ENCODE data around the gene WWC2. TPM values are rescaled to one million over a fixed set of nuclear protein-coding genes. Genes with fewer than 3 reads are reported as not detected.

The WWC2 gene
- total and polyA plus RNA-seq, 9 donors, result 9.4 to 43.0 (median 32.5) TPM

DNA sequence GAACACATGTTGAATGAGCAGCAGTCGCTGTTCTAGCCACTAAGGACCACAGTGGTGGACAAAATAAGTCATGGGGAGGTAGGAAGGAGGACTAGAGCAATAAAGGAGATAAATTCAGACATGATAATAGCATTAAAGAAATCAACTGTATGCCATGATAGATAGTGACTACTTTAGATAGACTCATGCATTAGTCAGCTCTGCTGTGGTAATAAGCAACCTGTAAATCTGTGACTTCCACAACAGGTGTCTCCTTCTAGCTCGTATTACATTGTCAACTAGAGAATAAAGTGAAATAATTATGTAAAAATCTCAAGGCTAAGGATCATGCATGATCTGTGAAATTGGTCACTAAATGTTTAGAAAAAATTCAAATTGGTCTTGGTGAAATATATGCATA, 77.9 kb downstream of the WWC2 start:
- DNase-seq, result no peak
- Histone ChIP-seq H3K27ac (no peak overlapping the region), H3K36me3 (no peaks in the 10 kb centered on the region), H3K9me3 (no peaks in the 10 kb centered on the region), H3K27me3 (no peaks in the 10 kb centered on the region), H3K4me1 (ENCODE audit: insufficient read depth) (peaks cover 14% of the 10 kb centered on the region), H3K4me3 (no peak overlapping the region)
- 88 to 91% (median 91%) methylated on average over 2 of the region's 2 CpGs for WGBS, 3 donors
- intact Hi-C loops (cut with DNase I), result no loop called here
- no peak for TF ChIP-seq POLR2A (IDR thresholded peaks at IDR 0.05)
- TF ChIP-seq EP300 (IDR thresholded peaks at IDR 0.05), result no peak
- TF ChIP-seq, protein P1, sequence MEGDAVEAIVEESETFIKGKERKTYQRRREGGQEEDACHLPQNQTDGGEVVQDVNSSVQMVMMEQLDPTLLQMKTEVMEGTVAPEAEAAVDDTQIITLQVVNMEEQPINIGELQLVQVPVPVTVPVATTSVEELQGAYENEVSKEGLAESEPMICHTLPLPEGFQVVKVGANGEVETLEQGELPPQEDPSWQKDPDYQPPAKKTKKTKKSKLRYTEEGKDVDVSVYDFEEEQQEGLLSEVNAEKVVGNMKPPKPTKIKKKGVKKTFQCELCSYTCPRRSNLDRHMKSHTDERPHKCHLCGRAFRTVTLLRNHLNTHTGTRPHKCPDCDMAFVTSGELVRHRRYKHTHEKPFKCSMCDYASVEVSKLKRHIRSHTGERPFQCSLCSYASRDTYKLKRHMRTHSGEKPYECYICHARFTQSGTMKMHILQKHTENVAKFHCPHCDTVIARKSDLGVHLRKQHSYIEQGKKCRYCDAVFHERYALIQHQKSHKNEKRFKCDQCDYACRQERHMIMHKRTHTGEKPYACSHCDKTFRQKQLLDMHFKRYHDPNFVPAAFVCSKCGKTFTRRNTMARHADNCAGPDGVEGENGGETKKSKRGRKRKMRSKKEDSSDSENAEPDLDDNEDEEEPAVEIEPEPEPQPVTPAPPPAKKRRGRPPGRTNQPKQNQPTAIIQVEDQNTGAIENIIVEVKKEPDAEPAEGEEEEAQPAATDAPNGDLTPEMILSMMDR (IDR thresholded peaks at IDR 0.05), result no peak

DNA sequence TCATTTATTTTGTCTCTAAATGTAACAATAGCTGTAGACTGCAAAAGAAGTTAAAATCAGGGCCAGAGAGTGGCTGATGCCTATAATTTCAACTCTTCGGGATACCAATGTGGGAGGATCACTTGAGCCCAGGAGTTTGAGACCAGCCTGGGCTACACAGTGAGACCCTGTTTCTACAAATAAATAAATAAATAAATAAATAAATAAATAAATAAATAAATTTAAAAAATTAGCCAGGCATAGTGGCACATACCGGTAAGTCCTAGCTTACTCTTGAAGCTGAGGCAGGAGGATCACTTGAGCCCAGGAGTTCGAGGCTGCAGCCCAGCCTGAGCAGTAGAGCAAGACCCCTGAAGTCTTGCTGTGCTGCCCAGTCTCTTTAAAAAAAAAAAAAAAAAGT, 79.1 kb downstream of the WWC2 start:
- no peaks in the 10 kb centered on the region for H3K9me3 ChIP-seq
- TF ChIP-seq, protein P1 (IDR thresholded peaks at IDR 0.05), result no peak
- TF ChIP-seq POLR2A (IDR thresholded peaks at IDR 0.05), result no peak
- TF ChIP-seq EP300 (IDR thresholded peaks at IDR 0.05), result no peak
- WGBS, 3 donors, result 32 to 33% (median 33%) methylated on average over 3 of the region's 3 CpGs
- H3K27ac ChIP-seq, result no peak overlapping the region
- peaks cover 11% of the 10 kb centered on the region for H3K4me1 ChIP-seq (ENCODE audit: insufficient read depth)
- H3K36me3 ChIP-seq, result no peaks in the 10 kb centered on the region
- intact Hi-C loops (cut with DNase I), result no loop called here
- no peaks in the 10 kb centered on the region for H3K27me3 ChIP-seq
- no peak for DNase-seq
- H3K4me3 ChIP-seq, result no peak overlapping the region

DNA sequence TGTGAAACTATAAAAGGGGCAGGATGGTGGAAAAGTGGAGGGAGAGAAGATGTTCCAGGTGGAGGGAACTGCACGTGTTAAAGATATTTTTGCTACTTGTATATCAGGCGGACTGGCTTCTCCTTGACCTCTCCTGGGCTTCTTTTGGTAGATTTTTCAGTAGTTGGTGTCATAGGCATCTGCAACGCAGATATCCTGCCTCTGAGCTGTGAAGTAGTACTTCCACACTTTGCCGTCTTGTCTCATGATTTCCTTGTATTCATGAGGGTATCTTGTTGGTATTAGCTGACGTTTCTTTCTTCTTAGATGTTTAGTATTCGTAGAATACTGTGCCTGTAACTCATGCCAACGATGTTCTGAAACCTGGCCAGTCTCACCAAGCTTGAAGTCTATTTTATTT, 81.0 kb downstream of the WWC2 start:
- Histone ChIP-seq H3K27me3 (no peaks in the 10 kb centered on the region), H3K4me3 (no peak overlapping the region), H3K9me3 (no peaks in the 10 kb centered on the region), H3K27ac (no peak overlapping the region), H3K36me3 (no peaks in the 10 kb centered on the region), H3K4me1 (ENCODE audit: insufficient read depth) (peaks cover 6% of the 10 kb centered on the region)
- intact Hi-C loops (cut with DNase I), result no loop called here
- TF ChIP-seq POLR2A (IDR thresholded peaks at IDR 0.05) (no peak), EP300 (IDR thresholded peaks at IDR 0.05) (no peak)
- TF ChIP-seq, protein P1 (IDR thresholded peaks at IDR 0.05), result no peak
- DNase-seq, result no peak
- 73 to 84% (median 81%) methylated on average over 7 of the region's 7 CpGs for WGBS, 3 donors

DNA sequence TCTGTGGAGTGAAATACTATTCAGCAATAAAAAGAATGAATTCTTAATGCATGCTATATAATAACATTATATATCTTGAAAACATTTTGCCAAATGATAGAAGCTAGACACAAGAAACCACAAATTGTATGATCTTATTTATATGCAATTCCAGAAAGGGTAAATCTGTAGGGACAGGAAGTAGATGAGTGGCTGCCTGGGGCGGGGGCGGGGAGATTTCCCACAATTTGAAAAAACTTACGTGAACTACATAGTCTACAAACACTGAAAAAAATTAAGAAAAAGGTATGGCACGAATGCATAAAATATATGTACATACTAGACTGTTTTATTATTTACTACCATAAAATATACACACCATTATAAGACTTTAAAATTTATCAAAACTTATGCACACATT, 81.6 kb downstream of the WWC2 start:
- DNase-seq, result no peak
- H3K27me3 ChIP-seq, result no peaks in the 10 kb centered on the region
- peaks cover 6% of the 10 kb centered on the region for H3K4me1 ChIP-seq (ENCODE audit: insufficient read depth)
- no peak overlapping the region for H3K4me3 ChIP-seq
- no peaks in the 10 kb centered on the region for H3K36me3 ChIP-seq
- intact Hi-C loops (cut with DNase I), result no loop called here
- 94 to 98% (median 96%) methylated on average over 4 of the region's 4 CpGs for WGBS, 3 donors
- TF ChIP-seq, protein P1 (IDR thresholded peaks at IDR 0.05), result no peak
- TF ChIP-seq POLR2A (IDR thresholded peaks at IDR 0.05) (no peak), EP300 (IDR thresholded peaks at IDR 0.05) (no peak)
- H3K9me3 ChIP-seq, result no peaks in the 10 kb centered on the region
- H3K27ac ChIP-seq, result no peak overlapping the region

DNA sequence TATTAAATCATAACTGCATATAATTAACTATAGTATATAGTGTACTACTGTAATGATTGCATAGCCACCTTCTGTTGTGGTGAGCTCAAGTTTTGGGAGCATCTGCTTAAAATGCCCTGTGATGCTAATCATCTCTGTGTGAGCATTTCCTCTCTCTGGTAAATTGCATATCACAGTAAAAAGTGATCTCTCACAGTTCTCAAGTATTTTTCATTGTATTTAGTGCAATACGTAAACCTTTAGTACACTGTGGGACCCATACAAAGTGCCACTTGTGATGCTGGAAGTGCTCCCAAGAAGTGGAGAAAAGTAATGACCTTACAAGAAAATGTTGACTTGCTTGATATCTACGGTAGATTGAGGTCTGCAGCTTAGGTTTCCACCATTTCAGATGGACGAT, 82.0 kb downstream of the WWC2 start:
- WGBS, 3 donors, result 93 to 96% (median 93%) methylated on average over 3 of the region's 3 CpGs
- H3K9me3 ChIP-seq, result no peaks in the 10 kb centered on the region
- no peak for DNase-seq
- no peak overlapping the region for H3K27ac ChIP-seq
- peaks cover 6% of the 10 kb centered on the region for H3K4me1 ChIP-seq (ENCODE audit: insufficient read depth)
- intact Hi-C loops (cut with DNase I), result no loop called here
- H3K4me3 ChIP-seq, result no peak overlapping the region
- H3K36me3 ChIP-seq, result no peaks in the 10 kb centered on the region
- no peaks in the 10 kb centered on the region for H3K27me3 ChIP-seq
- TF ChIP-seq, protein P1 (IDR thresholded peaks at IDR 0.05), result no peak
- no peak for TF ChIP-seq POLR2A (IDR thresholded peaks at IDR 0.05)
- no peak for TF ChIP-seq EP300 (IDR thresholded peaks at IDR 0.05)
